Measurements from ENCODE around the gene CHPF2.
A peak's percentile ranks its signal among the peaks of the same experiment; 100 is the strongest.

Gene CHPF2

GRCh38 chr7:151232917-151233701 is 826 bp downstream of the CHPF2 start:
- DNase-seq (ENCODE audit: low read depth): peak; percentile 65

GRCh38 chr7:151233804-151234203 is 1.5 kb downstream of the CHPF2 start:
- DNase-seq (ENCODE audit: low read depth): no peak

GRCh38 chr7:151235091-151235787 is 3.0 kb downstream of the CHPF2 start:
- no peak for DNase-seq (ENCODE audit: low read depth)

- no peak for DNase-seq (ENCODE audit: low read depth)
These were observed 4.1 kb downstream of the CHPF2 start for GRCh38 chr7:151236406-151236805.

DNA sequence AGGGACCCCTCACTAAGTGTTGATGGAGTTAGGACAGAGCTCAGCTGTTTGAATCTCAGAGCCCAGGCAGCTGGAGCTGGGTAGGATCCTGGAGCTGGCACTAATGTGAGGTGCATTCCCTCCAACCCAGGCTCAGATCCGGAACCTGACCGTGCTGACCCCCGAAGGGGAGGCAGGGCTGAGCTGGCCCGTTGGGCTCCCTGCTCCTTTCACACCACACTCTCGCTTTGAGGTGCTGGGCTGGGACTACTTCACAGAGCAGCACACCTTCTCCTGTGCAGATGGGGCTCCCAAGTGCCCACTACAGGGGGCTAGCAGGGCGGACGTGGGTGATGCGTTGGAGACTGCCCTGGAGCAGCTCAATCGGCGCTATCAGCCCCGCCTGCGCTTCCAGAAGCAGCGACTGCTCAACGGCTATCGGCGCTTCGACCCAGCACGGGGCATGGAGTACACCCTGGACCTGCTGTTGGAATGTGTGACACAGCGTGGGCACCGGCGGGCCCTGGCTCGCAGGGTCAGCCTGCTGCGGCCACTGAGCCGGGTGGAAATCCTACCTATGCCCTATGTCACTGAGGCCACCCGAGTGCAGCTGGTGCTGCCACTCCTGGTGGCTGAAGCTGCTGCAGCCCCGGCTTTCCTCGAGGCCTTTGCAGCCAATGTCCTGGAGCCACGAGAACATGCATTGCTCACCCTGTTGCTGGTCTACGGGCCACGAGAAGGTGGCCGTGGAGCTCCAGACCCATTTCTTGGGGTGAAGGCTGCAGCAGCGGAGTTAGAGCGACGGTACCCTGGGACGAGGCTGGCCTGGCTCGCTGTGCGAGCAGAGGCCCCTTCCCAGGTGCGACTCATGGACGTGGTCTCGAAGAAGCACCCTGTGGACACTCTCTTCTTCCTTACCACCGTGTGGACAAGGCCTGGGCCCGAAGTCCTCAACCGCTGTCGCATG is 5.2 kb downstream of the CHPF2 start:
- DNase-seq (ENCODE audit: low read depth): no peak

GRCh38 chr7:151238190-151238810 is 6.0 kb downstream of the CHPF2 start:
- DNase-seq (ENCODE audit: low read depth): no peak

DNA sequence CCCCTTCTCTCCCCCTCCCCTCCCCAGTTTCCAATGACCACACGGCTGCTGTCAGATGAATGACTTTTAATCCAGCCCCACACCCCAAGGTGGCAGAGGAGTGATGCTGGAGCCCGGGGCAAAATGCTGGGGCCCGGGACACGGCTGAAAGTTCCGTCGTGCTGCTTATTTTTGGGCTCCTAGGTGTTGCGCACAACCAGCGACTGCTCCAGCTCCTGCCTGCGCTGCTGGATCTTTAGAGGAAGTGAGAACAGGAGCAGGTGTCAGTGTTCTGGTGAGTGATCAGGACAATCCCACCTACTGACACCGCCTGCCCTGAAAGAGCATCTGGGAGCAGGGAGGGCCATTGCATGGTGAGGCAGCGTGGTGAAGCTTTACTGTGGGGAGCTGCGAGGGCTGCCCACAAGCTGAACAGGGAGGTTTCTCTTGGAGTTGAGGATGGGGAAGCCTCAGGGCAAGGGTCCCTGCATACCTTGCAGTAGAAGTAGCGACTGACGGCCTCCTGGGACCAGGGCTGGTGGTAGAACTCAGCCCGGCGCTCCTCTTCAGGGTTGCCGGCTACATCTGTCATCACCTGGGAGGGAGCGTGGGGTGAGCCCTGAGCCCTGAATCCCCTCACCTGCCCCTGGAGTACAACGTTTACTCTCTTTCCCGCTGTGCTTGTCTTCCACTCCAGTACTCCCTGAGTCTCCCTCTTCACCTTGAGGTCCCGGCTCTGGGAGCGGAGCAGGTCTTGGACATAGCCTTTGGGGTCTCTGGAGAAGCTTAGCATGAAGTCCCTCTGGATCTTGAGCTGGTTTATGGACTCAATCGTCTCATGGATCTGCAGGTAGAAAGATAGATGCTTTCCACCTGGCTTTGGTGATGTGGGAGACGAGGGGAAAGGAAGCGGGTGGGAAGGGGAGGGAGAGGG is 6.9 kb downstream of the CHPF2 start:
- no peak for DNase-seq (ENCODE audit: low read depth)

- DNase-seq (ENCODE audit: low read depth): no peak
These were observed 7.7 kb downstream of the CHPF2 start for GRCh38 chr7:151239837-151240459.

- no peak for DNase-seq (ENCODE audit: low read depth)
These were observed 8.3 kb downstream of the CHPF2 start for GRCh38 chr7:151240536-151240935.

GRCh38 chr7:151240942-151241754 is 8.9 kb downstream of the CHPF2 start:
- no peak for DNase-seq (ENCODE audit: low read depth)

DNA sequence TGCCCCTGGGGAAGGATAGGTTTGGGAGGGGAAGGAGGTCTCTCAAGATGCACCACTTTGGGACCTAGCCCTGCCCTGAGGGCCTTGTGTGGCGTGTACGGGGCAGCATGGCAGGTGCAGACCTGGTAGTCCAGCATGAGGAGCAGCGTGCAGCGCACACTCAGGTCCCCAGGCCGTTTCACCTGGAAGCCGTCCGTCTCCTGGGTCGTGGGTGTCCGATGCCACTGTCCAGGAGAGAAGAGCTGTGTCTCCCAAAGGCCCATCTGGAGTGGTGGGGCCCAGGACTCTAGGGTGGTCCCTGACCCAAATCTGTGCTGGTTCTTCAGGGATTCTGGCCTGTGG is 9.4 kb downstream of the CHPF2 start:
- DNase-seq (ENCODE audit: low read depth): no peak

DNA sequence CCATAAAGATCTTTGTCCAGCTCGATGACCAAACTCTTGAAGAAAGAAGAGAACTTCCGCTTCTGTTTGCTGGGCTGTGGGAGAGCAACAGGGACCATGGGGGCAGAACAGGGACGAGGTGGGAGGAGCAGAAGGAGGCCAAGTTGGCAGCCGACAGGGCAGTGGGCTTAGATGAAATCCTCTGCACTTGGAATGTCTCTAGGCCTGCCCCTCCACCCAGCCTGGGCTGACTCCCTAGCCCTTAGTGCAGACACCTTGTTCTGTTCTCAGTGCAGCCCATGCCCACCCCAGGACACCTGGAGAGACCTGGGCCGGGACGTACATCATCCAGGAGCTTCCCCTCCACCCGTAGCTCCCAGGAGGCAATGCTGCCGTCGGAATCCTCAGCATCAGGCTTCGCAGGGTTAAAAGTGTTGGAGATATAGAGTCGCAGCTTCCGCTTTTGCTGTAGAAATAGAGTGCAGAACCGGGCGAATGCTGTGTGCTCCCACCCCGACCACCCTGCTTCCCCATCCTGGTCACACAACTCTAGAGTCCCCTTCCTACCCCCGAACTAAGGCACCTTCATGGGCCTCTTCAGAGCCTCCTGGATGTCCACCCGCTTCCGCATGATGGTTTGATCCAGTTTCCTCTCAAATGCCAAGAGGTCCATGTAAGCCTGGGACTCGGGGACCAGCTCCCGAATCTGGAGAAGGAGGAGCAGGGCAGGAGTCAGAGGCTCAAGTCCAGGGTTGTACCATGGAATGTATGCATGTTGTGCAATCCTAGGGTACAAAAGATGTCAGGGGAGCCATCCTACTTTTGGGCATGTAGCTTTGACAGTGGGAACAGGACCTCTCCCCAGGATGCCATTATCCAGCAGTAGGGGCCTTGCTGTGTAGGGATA is 10.1 kb downstream of the CHPF2 start:
- no peak for DNase-seq (ENCODE audit: low read depth)

DNA sequence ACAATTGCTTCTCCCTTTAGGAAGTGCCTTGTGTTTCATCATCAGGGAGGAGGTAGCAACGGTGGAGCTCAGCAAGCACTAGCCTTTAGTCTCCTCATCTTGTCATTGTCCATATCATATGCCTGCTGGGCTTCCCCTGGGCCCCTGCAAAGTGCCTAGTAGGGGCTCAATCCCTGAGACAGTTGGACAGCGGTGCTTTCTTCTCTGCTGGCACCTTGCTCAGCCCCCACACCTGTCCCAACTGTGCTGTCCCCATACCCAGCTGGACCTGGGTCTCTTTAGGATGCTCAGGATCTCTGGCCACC is 10.7 kb downstream of the CHPF2 start:
- no peak for DNase-seq (ENCODE audit: low read depth)

- DNase-seq (ENCODE audit: low read depth): no peak
These were observed 11.3 kb downstream of the CHPF2 start for GRCh38 chr7:151243408-151244195.

- DNase-seq (ENCODE audit: low read depth): peak; percentile 27
These were observed 12.0 kb downstream of the CHPF2 start for GRCh38 chr7:151244196-151244840.

DNA sequence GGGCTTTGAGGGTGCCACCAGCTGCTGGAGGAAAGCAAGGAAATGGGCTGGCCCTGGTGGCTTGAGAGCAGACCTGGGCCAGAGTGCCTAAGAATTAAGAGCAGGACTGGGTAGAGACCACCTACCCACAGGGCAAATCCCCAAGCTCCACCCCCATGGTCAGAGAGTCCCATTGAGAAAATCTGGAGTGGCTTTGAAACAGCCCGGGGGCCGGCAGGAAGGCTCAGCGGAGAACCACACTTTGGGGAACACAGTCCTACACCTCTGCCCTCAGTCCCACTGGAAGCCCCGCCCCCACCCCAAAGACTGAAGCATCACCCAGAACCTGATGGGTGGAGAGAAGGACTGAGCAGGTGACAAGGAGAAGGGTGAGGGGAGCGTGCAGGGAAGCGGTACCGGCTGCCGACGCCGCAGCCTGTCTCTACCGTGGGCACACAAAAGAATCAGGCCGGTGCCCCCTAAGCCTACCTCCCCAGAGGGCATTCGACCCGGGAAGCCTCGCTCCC is 12.6 kb downstream of the CHPF2 start:
- no peak for DNase-seq (ENCODE audit: low read depth)

GRCh38 chr7:151245360-151246101 is 13.2 kb downstream of the CHPF2 start:
- no peak for DNase-seq (ENCODE audit: low read depth)
